Head of caudate nucleus (tissue), 42 donors: ENCODE data around the gene ZNF101.

Experiments
- DNase-seq, 42 donors: peaks; one replicate each; pipeline versions ENCODE4 v3.0.0 to v3.0.0-alpha.2; 2020 to 2021; ENCODE audit warnings: mixed read lengths in 7 of 42
- intact Hi-C: fragments of 100-400 bp; cut with DNase I; formaldehyde crosslinking; loops from one replicate; pipeline ENCODE4 v1.15.0; 2022

Gene ZNF101

GRCh38 chr19:19637186-19637522 lies 31.5 kb upstream of the ZNF101 start:
- no peak for DNase-seq
- intact Hi-C loops: no loop called here

DNA sequence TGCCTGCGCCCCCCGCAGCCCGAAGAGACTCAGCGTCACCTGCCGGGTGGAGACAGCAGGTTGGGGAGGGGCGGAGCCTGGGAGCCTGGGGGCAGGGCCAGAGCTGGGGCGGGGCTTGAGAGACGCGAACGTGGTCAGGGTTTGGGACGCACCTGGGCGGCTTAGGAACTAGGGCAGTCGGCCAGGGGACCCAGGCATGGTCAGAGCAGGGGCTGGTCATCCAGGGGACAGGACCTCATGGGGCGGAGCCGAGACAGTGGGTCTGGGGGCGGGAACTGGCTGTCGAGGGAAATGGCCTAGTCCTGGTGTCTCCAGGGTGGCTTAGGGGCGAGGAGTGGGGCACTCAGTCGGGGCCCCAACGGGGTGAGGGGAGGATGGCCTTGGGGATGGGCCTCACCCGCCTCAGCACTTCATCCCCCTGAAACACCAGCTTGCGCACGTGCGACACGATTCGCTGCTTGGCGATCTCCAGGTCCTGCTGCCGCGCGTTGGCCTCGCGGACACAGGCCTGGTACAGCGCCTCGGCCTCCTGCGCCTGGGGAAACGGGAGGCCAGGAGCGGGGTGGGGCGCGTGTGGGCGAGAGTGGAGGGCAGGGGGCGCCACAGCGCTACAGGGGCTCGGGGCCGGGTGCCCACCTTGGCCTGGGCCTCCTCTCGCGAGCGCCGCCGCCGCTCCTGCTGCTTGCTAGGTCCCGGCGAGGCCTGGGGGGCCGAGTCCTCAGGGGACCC lies 31.0 kb upstream of the ZNF101 start:
- DNase-seq: no peak
- intact Hi-C loops: no loop called here

- DNase-seq: no peak
- intact Hi-C loops: loop anchor here (5.0 kb wide), 1 partner anchor 110 kb away; no protein-coding TSS in a partner anchor
Observed at GRCh38 chr19:19642506-19643157, 26.0 kb upstream of the ZNF101 start.

- intact Hi-C loops: loop anchor here (5.0 kb wide), 1 partner anchor 111 kb away; no protein-coding TSS in a partner anchor
- DNase-seq: peak; percentile 47 to 90 (median 78)
Observed at GRCh38 chr19:19643158-19644053, 25.2 kb upstream of the ZNF101 start, which contains the start of gene GMIP. GMIP (minus strand) TSS chr19:19643657; CDS start chr19:19643529, 128 bp downstream.

DNA sequence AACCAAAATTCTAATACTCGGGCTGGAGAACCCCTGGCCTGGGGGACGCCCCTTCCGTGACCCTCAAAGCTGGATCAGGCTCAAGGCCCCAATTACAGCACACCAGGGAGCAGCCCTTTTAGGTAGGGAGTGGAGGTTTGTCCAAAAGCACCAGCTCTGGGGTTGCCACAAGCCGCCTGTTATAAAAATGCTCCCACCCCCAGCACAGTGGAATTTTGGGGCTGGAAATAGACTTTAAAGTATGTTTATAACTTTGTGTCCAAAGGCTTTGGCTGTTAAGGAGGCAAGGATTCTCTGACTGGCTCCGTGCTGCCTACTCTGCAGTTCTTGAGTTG lies 24.6 kb upstream of the ZNF101 start:
- DNase-seq: no peak
- intact Hi-C loops: loop anchor here (5.0 kb wide), 1 partner anchor 112 kb away; no protein-coding TSS in a partner anchor

DNA sequence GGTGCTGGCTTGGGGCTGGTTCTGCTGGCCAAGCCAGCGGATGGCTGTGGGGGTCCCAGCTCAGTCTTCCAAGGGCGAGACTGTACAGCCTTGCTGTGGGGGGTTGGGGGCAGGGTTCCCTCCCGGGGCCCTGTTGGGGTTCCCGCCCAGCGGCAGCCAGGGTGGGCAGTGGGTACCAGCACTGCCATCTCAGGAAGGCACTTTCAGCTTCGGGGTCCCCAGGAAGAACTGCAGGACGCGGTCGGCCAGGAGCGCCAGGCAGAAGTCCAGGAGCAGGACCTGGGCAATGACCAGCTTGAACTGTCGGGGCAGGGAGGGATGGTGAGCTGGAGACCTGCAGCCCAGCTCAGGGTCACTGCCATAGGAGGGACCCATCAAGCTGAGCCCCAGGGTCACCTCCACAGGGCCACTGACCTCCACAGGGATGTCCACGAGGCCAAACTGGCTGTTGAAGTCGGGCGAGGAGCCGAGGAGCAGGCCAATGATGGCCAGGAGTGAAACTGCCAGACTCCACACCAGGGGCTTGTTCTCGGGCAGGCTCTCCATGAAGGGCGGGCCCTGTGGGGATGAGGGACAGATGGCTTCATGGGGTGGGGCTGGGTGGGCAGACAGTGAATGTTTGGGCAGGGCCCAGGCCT lies 23.3 kb upstream of the ZNF101 start:
- no peak for DNase-seq
- intact Hi-C loops: no loop called here

DNA sequence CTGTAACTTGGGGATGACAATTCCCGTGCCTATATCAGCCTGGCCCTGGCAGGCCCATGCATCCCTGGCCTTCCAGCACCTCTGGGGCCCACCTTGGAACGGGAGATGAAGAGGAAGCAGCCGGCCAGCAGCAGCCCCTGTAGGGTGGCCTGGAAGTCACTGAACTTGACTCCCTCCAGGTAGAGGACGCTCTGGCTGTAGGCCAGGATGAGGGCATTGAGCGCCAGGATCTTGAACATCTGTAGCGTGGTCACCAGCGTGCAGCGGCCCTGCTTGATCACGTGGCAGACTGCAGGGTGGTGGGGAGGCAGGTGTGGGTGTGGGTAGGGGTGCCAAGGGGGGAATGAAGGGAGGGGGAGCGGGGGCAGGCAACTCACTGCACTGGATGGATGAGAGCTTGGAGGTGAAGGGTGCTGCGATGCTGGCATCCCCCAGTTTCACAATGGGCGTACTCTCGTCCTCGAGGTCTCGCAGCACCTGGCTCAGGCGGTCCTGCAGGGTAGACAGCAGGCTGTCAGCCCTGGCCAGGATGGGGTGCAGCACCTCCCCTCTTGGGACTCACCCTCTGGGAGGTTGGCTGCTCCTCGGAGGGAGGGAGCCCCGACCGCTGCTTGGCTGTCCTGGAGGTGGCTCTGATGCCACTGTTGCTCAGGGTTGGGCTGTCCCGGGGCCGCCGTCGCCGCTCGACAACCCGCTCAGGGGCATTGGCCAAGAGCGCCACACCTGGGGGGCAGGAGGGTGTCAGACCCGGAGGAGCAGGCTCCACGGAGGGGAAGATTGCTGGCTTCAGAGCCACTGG lies 21.4 kb upstream of the ZNF101 start:
- intact Hi-C loops: no loop called here
- DNase-seq: no peak

GRCh38 chr19:19649155-19649554 lies 19.5 kb upstream of the ZNF101 start:
- intact Hi-C loops: no loop called here
- no peak for DNase-seq

DNA sequence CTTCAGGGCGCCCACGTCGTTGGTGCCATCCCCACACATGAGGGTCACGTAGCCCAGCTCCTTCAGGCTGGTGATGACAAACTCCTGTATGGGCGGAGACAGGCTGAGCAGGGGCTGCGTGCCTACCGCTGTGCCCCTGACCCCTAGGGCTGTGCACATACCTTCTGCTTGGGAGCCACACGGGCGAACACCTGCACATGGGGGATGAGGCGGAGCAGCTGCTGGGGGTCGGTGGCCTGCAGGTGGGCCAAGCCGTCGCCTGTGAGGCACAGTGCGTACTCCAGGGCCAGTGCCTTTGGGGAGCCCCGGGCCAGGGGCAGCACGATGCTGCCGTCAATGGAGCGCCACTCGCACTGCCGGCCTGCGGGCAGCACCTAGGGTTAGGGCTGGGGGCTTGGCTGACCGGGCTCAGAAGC lies 19.1 kb upstream of the ZNF101 start:
- DNase-seq: no peak
- intact Hi-C loops: no loop called here

- intact Hi-C loops: no loop called here
- DNase-seq: peak in 3 of 42 donors; percentile 33 to 47 (median 40)
Observed at GRCh38 chr19:19650331-19650730, 18.3 kb upstream of the ZNF101 start.

DNA sequence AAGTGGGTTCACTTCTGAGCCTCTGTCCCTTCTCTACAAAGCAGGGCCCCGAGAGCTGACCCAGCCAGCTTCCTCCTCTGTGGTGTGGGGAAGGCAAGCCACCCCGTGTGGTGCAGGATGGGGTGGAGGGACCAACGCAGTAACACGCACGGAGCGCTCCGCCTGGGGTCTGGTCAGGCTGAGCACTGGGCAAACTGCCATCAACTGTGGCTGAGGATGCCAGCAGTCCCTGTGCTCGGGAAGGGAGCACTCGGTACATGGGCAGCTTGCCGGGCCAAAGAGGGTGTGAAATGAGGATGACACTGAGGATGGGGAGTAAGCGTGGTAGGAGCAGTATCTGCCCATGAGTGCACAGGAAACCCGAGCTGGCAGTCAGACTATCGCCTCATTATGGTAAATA lies 17.6 kb upstream of the ZNF101 start:
- DNase-seq: peak; percentile 23 to 80 (median 58)
- intact Hi-C loops: no loop called here

DNA sequence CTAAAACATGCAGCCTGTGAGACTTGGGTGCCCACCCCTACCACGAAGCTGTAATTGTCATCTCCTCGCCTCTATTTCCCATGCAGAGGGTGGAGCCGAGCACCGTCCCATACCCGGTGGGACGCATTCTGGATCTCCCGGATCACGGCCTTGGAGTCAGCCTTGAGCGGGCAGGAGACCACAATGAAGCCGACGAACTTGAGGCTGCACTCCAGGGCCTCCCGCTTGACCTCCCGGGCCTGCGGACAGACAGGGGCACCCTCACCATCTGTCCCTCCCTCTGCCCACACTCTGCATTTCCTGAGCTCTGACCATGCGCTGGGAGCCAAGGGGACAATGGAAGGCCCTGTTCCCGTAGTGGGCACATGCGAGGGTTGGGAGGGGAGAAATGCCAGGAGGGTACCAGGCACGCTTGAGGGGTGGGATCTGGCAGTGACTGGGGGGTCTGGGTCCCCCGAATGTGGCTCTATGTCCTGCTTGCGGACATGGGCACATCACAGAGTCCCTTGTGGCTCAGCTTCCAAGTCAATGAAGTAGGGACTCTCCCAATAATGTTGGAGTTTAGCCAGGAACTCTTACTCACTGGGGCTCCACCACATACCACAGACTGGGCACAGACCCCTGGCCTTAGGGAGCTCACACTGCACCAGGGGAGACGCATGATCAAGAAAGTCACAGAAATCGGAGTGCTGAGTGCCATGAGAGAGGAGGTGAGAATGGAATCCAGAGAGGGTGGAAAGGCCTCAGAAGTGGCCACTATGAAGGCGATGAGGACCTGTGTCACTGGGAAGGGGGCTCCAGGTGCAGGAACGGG lies 15.9 kb upstream of the ZNF101 start:
- intact Hi-C loops: no loop called here
- no peak for DNase-seq

DNA sequence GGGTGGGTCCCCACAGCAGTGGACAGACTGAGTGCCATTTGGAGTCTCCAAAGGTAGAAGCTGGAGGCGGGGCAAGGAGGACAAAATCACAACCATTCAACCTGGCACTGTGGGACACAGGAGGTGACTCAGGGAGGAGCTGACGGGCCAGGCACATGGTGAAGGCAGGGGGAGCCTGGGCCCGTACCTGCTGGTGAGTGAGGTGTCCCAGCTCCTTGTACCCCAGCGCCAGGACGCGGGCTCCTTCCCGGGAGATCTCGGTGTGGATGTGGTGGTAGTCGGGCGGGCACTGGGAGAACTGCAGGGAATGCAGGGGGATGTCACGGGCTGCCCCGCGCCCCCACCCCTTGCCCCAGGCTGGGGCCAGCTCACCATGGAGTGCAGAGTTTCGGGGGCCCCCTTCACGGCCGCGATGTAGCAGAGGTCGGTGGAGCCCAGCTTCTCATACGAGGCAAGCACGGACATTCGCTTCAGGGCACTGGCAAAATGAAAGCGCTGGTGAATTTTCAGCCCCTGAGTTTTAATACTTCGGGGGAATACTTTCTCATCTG lies 15.0 kb upstream of the ZNF101 start:
- intact Hi-C loops: no loop called here
- no peak for DNase-seq

DNA sequence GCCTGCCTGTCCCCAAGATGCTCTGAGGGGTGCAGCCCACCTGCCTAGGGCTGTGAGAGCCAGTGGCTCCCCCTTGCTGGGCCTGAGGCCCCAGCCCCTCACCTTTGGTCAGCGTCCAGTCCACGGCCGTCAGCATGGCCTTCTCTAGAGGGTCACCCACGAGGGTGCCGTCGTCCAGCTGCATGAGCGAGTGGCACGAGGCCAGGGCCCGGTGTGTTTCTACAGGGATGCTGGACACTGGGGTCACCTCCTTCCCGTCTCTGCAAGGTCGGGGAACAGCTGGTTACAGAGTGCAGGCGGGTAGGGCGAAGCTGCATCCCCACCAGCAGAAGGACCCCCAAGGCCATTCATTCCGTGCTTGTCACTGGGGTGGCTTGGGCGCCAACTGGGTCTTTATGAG lies 14.2 kb upstream of the ZNF101 start:
- intact Hi-C loops: no loop called here

GRCh38 chr19:19655051-19655594 lies 13.5 kb upstream of the ZNF101 start:
- intact Hi-C loops: no loop called here
- DNase-seq: no peak

More for the DNA sequence above, 14.2 kb upstream of the ZNF101 start:
- no peak for DNase-seq

GRCh38 chr19:19655641-19656343 lies 12.8 kb upstream of the ZNF101 start:
- intact Hi-C loops: no loop called here
- DNase-seq: no peak
